Common myeloid progenitor, CD34-positive (primary cell): Measurements from ENCODE around the gene SLC52A1.

Experiments used
- CTCF ChIA-PET: fragments of 350-600 bp; sonication (Branson Sonifier 250); formaldehyde crosslinking; loops from one replicate; lab custom pipeline; 2021; ENCODE audit warnings: antibody characterized with exemption; lab: Charles Lee
- POLR2A ChIA-PET: fragments of 350-600 bp; sonication (Branson Sonifier 250); formaldehyde crosslinking; loops from one replicate; lab custom pipeline; 2021; ENCODE audit warnings: antibody characterized with exemption; lab: Charles Lee
- DNase-seq, 3 donors: peaks; one replicate each; pipeline versions ENCODE4 v3.0.0 to v3.0.0-alpha.2; 2013
- H3K27ac ChIP-seq, 2 experiments: 1 replicate in 1 of 2; 2 replicates in 1 of 2; pipeline ENCODE4 v1.7.0; 2013; ENCODE audit warnings: inconsistent platforms in 2 of 2, low read length in 2 of 2, mild to moderate bottlenecking in 2 of 2, low read depth in 1 of 2, moderate library complexity in 1 of 2; ENCODE audit not compliant: severe bottlenecking in 2 of 2, insufficient read depth in 1 of 2, poor library complexity in 1 of 2
- H3K27me3 ChIP-seq, 5 experiments: replicated peaks in 2 of 5; 1 replicate in 3 of 5; 2 replicates in 2 of 5; pipeline versions ENCODE4 v1.6.1 to v1.7.0; 2013; ENCODE audit warnings: low read length in 4 of 5, mild to moderate bottlenecking in 2 of 5, moderate library complexity in 2 of 5, inconsistent platforms in 1 of 5; ENCODE audit not compliant: insufficient read depth in 5 of 5, control insufficient read depth in 4 of 5
- H3K36me3 ChIP-seq, 4 experiments: 1 replicate in 2 of 4; 2 replicates in 2 of 4; pipeline versions ENCODE4 v1.6.1 to v1.7.0; 2013; ENCODE audit warnings: low read length in 3 of 4, control low read depth in 1 of 4, mild to moderate bottlenecking in 1 of 4; ENCODE audit not compliant: control insufficient read depth in 4 of 4, insufficient read depth in 4 of 4
- H3K4me1 ChIP-seq, 4 experiments: 1 replicate in 3 of 4; 2 replicates in 1 of 4; pipeline versions ENCODE4 v1.6.1 to v1.7.1; 2013; ENCODE audit warnings: low read length in 3 of 4, mild to moderate bottlenecking in 3 of 4, control low read depth in 1 of 4, inconsistent platforms in 1 of 4, moderate library complexity in 1 of 4; ENCODE audit not compliant: control insufficient read depth in 4 of 4, insufficient read depth in 4 of 4; ENCODE audit errors: control extremely low read depth in 1 of 4
- H3K4me3 ChIP-seq, 7 experiments: 1 replicate in 4 of 7; 2 replicates in 3 of 7; pipeline versions ENCODE4 v1.5.1 to v1.7.0; 2013; ENCODE audit warnings: mild to moderate bottlenecking in 7 of 7, low read length in 6 of 7, moderate library complexity in 6 of 7, inconsistent platforms in 2 of 7, low read depth in 2 of 7, control low read depth in 1 of 7; ENCODE audit not compliant: insufficient read depth in 4 of 7, control insufficient read depth in 1 of 7; ENCODE audit errors: extremely low read depth in 1 of 7
- H3K9me3 ChIP-seq, 5 experiments: 1 replicate in 4 of 5; 2 replicates in 1 of 5; pipeline versions ENCODE4 v1.6.1 to v1.7.1; 2013; ENCODE audit warnings: low read length in 4 of 5, mild to moderate bottlenecking in 2 of 5, inconsistent platforms in 1 of 5, low read depth in 1 of 5, moderate library complexity in 1 of 5; ENCODE audit not compliant: control insufficient read depth in 4 of 5, insufficient read depth in 2 of 5; ENCODE audit errors: control extremely low read depth in 1 of 5
- WGBS: methylation state at CpG from one replicate; pipeline ENCODE4 v1.1.5; 2013; ENCODE audit not compliant: insufficient coverage; 5-methylcytosine and 5-hydroxymethylcytosine counted together

SLC52A1 gene

GRCh38 chr17:5024604-5025003 lies 10.6 kb downstream of the SLC52A1 start:
- Histone ChIP-seq H3K27ac (no peak overlapping the region), H3K4me3 (no peak overlapping the region), H3K4me1 (peaks cover 0 to 3% (median 0%) of the 10 kb centered on the region in 4 experiments), H3K36me3 (no peaks in the 10 kb centered on the region), H3K9me3 (no peaks in the 10 kb centered on the region), H3K27me3 (peaks cover 0 to 56% (median 6%) of the 10 kb centered on the region in 5 experiments)
- 98% methylated on average over 4 of the region's 4 CpGs for WGBS
- ChIA-PET POLR2A (no interaction called here), CTCF (interaction anchor here (0.8 kb wide), 1 partner anchor 27 kb away, joined by 3 read pairs; no protein-coding TSS in a partner anchor)
- no peak for DNase-seq

GRCh38 chr17:5023588-5024147 lies 11.6 kb downstream of the SLC52A1 start:
- Histone ChIP-seq H3K36me3 (no peaks in the 10 kb centered on the region), H3K4me1 (peaks cover 0 to 3% (median 0%) of the 10 kb centered on the region in 4 experiments), H3K4me3 (no peak overlapping the region), H3K27me3 (peaks cover 0 to 59% (median 2%) of the 10 kb centered on the region in 5 experiments), H3K9me3 (no peaks in the 10 kb centered on the region), H3K27ac (no peak overlapping the region)
- 97% methylated on average over 16 of the region's 29 CpGs for WGBS
- ChIA-PET CTCF (no interaction called here), POLR2A (no interaction called here)
- DNase-seq, result no peak

GRCh38 chr17:5022171-5022711 lies 13.0 kb downstream of the SLC52A1 start:
- POLR2A ChIA-PET, result interaction anchor here (0.6 kb wide), 1 partner anchor 35 kb away, joined by 3 read pairs; no protein-coding TSS in a partner anchor
- CTCF ChIA-PET, result interaction anchor here (1.3 to 2.2 kb wide), 3 partner anchors 13 to 114 kb away, joined by 3 to 6 read pairs (median 5); partner anchors contain the start of gene SLC52A1
- H3K9me3 ChIP-seq, result no peaks in the 10 kb centered on the region
- peaks cover 0 to 7% (median 0%) of the 10 kb centered on the region in 4 experiments for H3K4me1 ChIP-seq
- no peak overlapping the region for H3K27ac ChIP-seq
- DNase-seq, result no peak
- 98% methylated on average over 26 of the region's 30 CpGs for WGBS
- peaks cover 0 to 65% (median 7%) of the 10 kb centered on the region in 5 experiments for H3K27me3 ChIP-seq
- H3K4me3 ChIP-seq, result no peak overlapping the region
- no peaks in the 10 kb centered on the region for H3K36me3 ChIP-seq

- CTCF ChIA-PET, result interaction anchor here (1.2 to 2.3 kb wide), 5 partner anchors 8 to 101 kb away, joined by 3 to 13 read pairs (median 6); partner anchors contain the start of gene CAMTA2
- Histone ChIP-seq H3K27me3 (peaks cover 0 to 57% (median 5%) of the 10 kb centered on the region in 5 experiments), H3K4me3 (no peak overlapping the region), H3K4me1 (peaks cover 0 to 16% (median 1%) of the 10 kb centered on the region in 4 experiments), H3K27ac (no peak overlapping the region), H3K9me3 (no peaks in the 10 kb centered on the region), H3K36me3 (no peaks in the 10 kb centered on the region)
- POLR2A ChIA-PET, result interaction anchor here (1.2 kb wide), 1 partner anchor 25 kb away, joined by 6 read pairs; no protein-coding TSS in a partner anchor
- DNase-seq, result no peak
- WGBS, result 96% methylated on average over 14 of the region's 20 CpGs
Measured at GRCh38 chr17:5020502-5021023, 14.7 kb downstream of the SLC52A1 start.

GRCh38 chr17:5019475-5019956 lies 15.7 kb downstream of the SLC52A1 start:
- Histone ChIP-seq H3K4me1 (peaks cover 0 to 16% (median 1%) of the 10 kb centered on the region in 4 experiments), H3K4me3 (no peak overlapping the region), H3K27ac (no peak overlapping the region), H3K9me3 (no peaks in the 10 kb centered on the region), H3K36me3 (no peaks in the 10 kb centered on the region), H3K27me3 (peaks cover 0 to 55% (median 5%) of the 10 kb centered on the region in 5 experiments)
- ChIA-PET CTCF (interaction anchor here (0.9 to 2.3 kb wide), 8 partner anchors 9 to 117 kb away, joined by 3 to 13 read pairs (median 4); partner anchors contain the start of genes CAMTA2 and SLC52A1), POLR2A (interaction anchor here (1.2 kb wide), 1 partner anchor 26 kb away, joined by 6 read pairs; no protein-coding TSS in a partner anchor)
- DNase-seq, result peak; percentile 65 to 79 (median 77)
- no CpG with 5 or more reads among the region's 1 CpG for whole genome bisulfite sequencing

- POLR2A ChIA-PET, result interaction anchor here (0.6 kb wide), 1 partner anchor 17 kb away, joined by 3 read pairs; the partner anchor contains the start of genes INCA1 and KIF1C
- no peak overlapping the region for H3K4me3 ChIP-seq
- CTCF ChIA-PET, result interaction anchor here (1.4 to 1.5 kb wide), 2 partner anchors 10 to 14 kb away, joined by 3 to 6 read pairs; no protein-coding TSS in a partner anchor
- H3K36me3 ChIP-seq, result no peaks in the 10 kb centered on the region
- no peak for DNase-seq
- WGBS, result 98% methylated on average over 4 of the region's 4 CpGs
- H3K27me3 ChIP-seq, result peaks cover 0 to 57% (median 19%) of the 10 kb centered on the region in 5 experiments
- no peak overlapping the region for H3K27ac ChIP-seq
- no peaks in the 10 kb centered on the region for H3K9me3 ChIP-seq
- peaks cover 0 to 13% (median 1%) of the 10 kb centered on the region in 4 experiments for H3K4me1 ChIP-seq
Measured at GRCh38 chr17:5014357-5014756, 20.9 kb downstream of the SLC52A1 start.
